ENCODE results near the gene TIGD6.

- TF ChIP-seq POLR2A (IDR thresholded peaks at IDR 0.05; ENCODE audit: extremely low read depth, insufficient read length) (no peak), CTCF (IDR thresholded peaks at IDR 0.05; ENCODE audit: low read depth, low read length) (no peak)
Measured at GRCh38 chr5:149999359-149999758, 1.1 kb downstream of the TIGD6 start.
